A673 (cell line): ENCODE results near the gene DLX5.

Source experiments
- CTCF ChIP-seq: fragments of 300-800, 200-600 bp; sonication (generic); conservative IDR thresholded peaks from 2 replicates; pipeline ENCODE4 v1.5.1; 2017; ENCODE audit warnings: low read depth, mild to moderate bottlenecking, antibody characterized with exemption, low read length, moderate library complexity, mixed read lengths
- EZH2 ChIP-seq: fragments of 200-600 bp; sonication (generic); IDR thresholded peaks from 2 replicates; pipeline ENCODE4 v1.6.1; 2017; ENCODE audit warnings: borderline replicate concordance, low read depth, mild to moderate bottlenecking, mixed read lengths, antibody characterized with exemption, low read length; ENCODE audit not compliant: poor library complexity, severe bottlenecking

- no peak for TF ChIP-seq CTCF
- no peak for TF ChIP-seq EZH2
These were observed 39.4 kb upstream of the DLX5 start for GRCh38 chr7:97064020-97064419.
